HG02571 (cell line): Measurements from ENCODE around the gene SSMEM1.
"Not testable (repeated sequence)": the region's sequence is repeated elsewhere in the genome, so short reads cannot be mapped to it uniquely, and the experiment has no call there.

Experiments used
- ATAC-seq: cut with Tn5 transposase; IDR thresholded peaks from one replicate; pipeline ENCODE4 v1.9.1; 2021; ENCODE audit warnings: mild to moderate bottlenecking, moderate library complexity; ENCODE audit not compliant: unreplicated experiment

Gene SSMEM1

GRCh38 chr7:130210181-130210935, 2.7 kb downstream of the SSMEM1 start:
- ATAC-seq, result no peak

- ATAC-seq, result no peak
These were observed 6.2 kb downstream of the SSMEM1 start for GRCh38 chr7:130213828-130214227.

- ATAC-seq, result no peak
These were observed 8.4 kb downstream of the SSMEM1 start for GRCh38 chr7:130216025-130216424.

DNA sequence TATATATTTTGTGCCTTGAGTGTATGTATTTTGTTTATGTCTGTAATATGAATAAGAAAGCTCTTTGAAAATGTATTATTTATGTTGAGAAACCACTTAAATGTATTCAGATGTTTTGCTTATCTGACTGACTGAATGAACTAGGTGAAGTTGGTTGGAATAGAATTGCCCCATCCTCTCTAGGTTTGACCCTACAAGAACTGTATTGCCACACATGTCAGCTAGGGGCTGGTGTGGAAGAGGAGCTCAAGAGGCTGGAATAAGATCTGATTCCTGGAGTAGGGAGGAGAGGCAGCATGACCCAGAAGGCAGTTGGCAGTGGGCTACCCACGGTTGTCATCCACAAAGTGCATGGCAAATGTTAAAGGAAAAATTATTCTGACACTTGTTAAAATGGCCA, 9.1 kb downstream of the SSMEM1 start:
- no peak for ATAC-seq

- ATAC-seq, result no peak
These were observed 11.4 kb downstream of the SSMEM1 start for GRCh38 chr7:130218806-130219620.

- ATAC-seq, result no peak
These were observed 12.2 kb downstream of the SSMEM1 start for GRCh38 chr7:130219871-130220270.

- no peak for ATAC-seq
These were observed 14.1 kb downstream of the SSMEM1 start for GRCh38 chr7:130221746-130222145.

- ATAC-seq, result no peak
These were observed 16.0 kb downstream of the SSMEM1 start for GRCh38 chr7:130223646-130224045.

GRCh38 chr7:130224210-130224609, 16.6 kb downstream of the SSMEM1 start:
- no peak for ATAC-seq

GRCh38 chr7:130224923-130225322, 17.3 kb downstream of the SSMEM1 start:
- not testable (repeated sequence) for ATAC-seq

DNA sequence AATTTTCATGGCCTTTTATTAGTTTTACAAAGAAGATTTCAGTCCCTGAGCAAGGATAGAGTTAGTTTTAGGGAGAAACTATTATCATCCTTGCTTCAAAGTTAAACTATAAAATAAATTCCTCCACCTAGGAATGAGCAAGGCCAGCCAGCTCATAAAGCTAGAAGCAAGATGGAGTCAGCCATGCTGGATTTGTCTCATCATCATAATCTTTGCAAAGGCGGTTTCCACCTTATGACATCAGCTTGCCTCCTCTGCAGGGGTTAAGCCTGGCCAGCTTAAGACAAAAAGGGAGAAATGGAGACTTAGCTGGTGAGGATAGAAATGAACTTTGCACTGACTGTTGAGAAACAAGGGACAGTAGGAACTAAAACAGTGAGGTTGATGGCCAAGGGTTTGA, 18.7 kb downstream of the SSMEM1 start:
- ATAC-seq, result no peak

DNA sequence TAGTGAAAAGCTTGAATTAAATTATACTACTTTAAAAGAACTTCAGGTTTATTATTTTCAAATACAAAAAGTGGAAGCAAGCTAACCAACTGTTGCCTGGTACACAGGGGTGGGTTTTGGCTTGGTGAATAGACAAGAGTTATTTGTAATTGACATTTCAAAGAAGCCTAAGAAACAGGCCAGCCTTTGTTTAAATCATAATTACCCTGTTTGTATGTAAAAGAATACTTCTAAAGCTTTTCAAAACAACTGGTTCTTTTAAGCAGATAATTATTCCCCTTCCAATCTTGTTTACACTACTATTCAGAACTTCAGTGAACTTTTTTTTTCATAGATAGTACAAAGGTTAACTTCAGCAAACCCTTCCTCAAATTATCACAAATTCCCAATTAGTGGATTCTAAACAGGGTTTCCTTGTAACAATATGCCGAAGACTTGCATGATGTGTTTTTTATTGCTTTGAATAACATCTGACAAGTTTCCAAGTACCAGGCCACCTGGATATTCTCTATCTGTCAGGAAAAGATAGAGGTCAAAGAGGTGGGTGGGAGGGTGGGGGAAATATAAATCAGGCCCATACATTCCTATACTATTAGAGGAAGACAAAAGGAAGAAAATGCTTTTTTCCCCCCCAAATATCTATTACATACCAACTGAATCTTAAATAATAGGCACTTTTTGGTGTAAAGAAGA, 20.4 kb downstream of the SSMEM1 start:
- ATAC-seq, result no peak

GRCh38 chr7:130228840-130229502, 21.3 kb downstream of the SSMEM1 start:
- ATAC-seq, result no peak

DNA sequence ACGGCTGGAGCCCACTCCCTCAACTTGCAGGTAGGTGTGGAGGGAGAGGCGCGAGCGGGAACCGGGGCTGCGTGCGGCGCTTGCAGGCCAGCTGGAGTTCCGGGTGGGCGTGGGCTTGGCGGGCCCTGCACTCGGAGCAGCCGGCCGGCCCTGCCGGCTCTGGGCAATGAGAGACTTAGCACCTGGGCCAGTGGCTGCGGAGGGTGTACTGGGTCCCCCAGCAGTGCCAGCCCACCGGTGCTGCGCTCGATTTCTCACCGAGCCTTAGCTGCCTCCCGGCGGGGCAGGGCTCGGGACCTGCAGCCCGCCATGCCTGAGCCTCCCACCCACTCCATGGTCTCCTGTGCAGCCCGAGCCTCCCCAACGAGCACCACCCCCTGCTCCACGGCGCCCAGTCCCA, 22.3 kb downstream of the SSMEM1 start:
- not testable (repeated sequence) for ATAC-seq

DNA sequence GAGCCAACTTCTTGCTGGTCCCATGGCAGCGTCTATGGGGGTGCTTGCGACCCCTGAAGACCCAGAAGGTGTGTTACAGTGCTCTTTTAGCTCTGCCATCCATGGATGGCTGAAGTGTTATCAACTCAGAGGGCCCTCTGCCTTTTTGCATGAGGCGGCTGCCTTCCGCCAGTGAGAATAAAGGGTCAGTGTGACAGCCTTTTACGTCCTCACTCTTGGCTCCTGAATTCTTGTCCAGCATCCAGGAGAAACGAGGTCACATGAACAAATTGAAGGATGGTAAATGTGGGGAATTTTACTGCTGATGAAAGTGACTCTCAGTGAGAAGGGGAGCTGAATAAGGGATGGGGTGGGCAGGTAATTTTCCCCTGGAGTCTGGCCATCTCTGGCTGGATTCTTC, 24.1 kb downstream of the SSMEM1 start:
- no peak for ATAC-seq

DNA sequence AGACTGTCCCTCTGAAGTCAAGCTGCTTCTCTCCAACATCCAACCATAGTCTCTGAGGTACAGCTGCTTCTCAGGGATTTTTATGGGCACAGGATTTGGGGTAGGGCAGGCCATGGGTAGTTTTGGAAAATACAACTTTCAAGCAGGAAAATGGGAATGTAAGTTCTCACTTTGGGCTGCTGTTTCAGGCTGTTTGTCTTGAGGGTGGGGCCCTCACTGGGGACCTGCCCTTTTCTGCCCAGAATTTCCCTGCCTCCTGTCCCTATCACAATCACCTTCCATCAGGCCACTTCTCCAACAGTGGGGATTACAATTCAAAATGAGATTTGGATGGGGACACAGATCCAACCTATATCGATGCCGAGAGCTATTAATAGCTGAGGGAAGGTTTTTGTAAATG, 24.5 kb downstream of the SSMEM1 start:
- ATAC-seq, result no peak

DNA sequence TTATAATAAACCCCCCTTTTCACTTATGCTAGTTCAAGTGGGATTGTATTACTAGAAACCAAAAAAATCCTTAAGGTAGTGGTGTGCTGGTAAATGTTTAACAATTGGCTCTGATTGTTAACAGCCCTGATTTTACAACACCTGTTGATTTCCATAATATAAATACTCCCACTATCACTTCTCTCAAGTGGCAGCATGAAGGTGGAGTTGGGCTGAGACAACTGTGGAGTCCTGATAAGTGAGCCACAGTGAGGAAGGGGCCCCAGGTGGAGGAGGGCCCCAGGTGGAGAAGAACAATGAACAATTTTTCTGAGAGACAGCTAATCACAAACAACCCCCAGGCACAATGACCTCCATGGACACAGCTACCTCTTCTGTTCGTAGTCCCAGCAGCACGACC, 26.4 kb downstream of the SSMEM1 start:
- ATAC-seq, result no peak

GRCh38 chr7:130236361-130236760, 28.7 kb downstream of the SSMEM1 start:
- not testable (repeated sequence) for ATAC-seq

GRCh38 chr7:130240240-130240639, 32.6 kb downstream of the SSMEM1 start:
- no peak for ATAC-seq

DNA sequence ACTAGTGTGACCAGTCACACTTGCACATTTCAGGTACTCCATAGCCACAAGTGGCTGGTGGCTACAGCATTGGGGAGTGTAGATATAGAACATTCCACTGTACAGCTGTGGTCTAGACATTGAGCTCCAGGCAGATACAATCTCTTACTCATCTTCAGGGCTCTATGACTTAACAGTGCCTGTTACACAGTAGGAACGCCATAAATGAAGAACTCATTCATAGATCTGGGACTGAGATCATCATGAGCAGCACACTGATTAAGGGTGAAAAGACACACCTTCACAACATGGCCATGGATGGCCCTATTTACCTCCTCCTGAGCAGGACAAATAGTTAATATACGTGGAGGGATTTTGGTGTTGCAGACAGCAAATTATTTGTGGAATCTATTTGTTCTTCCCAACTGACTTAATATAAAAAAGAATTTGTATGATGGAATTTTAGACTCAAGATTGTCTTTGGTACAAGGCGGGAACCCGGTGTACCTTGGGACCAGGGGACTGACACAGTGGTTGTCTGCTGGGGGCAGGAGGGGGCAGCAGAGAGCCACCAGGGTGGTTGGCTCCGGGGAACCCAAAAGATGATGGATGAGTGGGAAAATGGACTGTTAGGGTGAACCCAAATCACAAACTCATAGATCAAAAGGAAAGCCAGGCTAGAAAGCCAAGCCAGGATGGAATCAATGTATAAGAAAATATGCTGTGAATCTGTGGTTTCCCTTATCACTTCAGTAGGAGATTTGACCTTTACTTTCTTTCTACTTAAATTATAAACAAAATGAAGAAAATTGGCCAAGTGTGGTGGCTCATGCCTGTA, 34.7 kb downstream of the SSMEM1 start:
- ATAC-seq, result no peak
